Mammary epithelial cell (primary cell): ENCODE data around the gene SBNO2.

Experiments used
- CTCF ChIP-seq, 2 donors: IDR thresholded peaks in 1 of 2; conservative IDR thresholded peaks in 1 of 2; 2 replicates each; pipeline ENCODE4 v1.5.1; 2011 to 2012; ENCODE audit warnings: inconsistent platforms in 2 of 2, low read length in 2 of 2, mild to moderate bottlenecking in 2 of 2, control low read depth in 1 of 2, low read depth in 1 of 2; ENCODE audit not compliant: insufficient read depth in 1 of 2; ENCODE audit errors: extremely low read depth in 1 of 2
- EZH2 ChIP-seq: IDR thresholded peaks from 2 replicates; pipeline ENCODE4 v1.6.1; 2012; ENCODE audit warnings: low read length, inconsistent platforms, borderline replicate concordance

- TF ChIP-seq CTCF (conservative IDR thresholded peaks at IDR 0.05 in 1 of 2, IDR thresholded peaks at IDR 0.05 in 1 of 2; ENCODE audit: extremely low read depth in 1 of 2, insufficient read depth in 1 of 2, low read depth in 1 of 2, low read length in 2 of 2) (no peak), EZH2 (no peak)
Observed at GRCh38 chr19:1136621-1137317, 37.3 kb downstream of the SBNO2 start.
